HL-60 (cell line): ENCODE measurements around the gene TENM4.

Source experiments
- DNase-seq, 2 experiments: peaks; one replicate each; pipeline ENCODE4 v3.0.0-alpha.2; 2010 to 2020; ENCODE audit warnings: low read depth in 1 of 2, low spot score in 1 of 2
- H3K27ac ChIP-seq: fragments of 250-450 bp; sonication (Bioruptor Pico); replicated peaks from 2 replicates; pipeline ENCODE4 v1.5.1; 2020; ENCODE audit warnings: mild to moderate bottlenecking, moderate library complexity
- H3K27me3 ChIP-seq: fragments of 250-450 bp; sonication (Bioruptor Pico); 2 replicates; pipeline ENCODE4 v1.5.1; 2021; ENCODE audit warnings: mild to moderate bottlenecking, moderate library complexity; ENCODE audit not compliant: insufficient read depth, poor library complexity, severe bottlenecking
- H3K4me3 ChIP-seq: replicated peaks from 2 replicates; pipeline ENCODE4 v1.5.1; 2011; ENCODE audit warnings: mild to moderate bottlenecking, control low read depth, low read length; ENCODE audit not compliant: insufficient read depth
- GABPA ChIP-seq: IDR thresholded peaks from 2 replicates; pipeline ENCODE4 v1.6.1; 2012; ENCODE audit warnings: low read depth
- POLR2AphosphoS5 ChIP-seq: IDR thresholded peaks from 2 replicates; pipeline ENCODE4 v1.6.1; 2012; ENCODE audit warnings: low read depth
- SPI1 ChIP-seq: IDR thresholded peaks from 2 replicates; pipeline ENCODE4 v1.6.1; 2012; ENCODE audit warnings: low read depth, mild to moderate bottlenecking, borderline replicate concordance
- TF ChIP-seq, protein P1 (sequence below): IDR thresholded peaks from 2 replicates; pipeline ENCODE4 v1.6.1; 2012; ENCODE audit warnings: low read depth; ENCODE audit not compliant: insufficient replicate concordance
- TF ChIP-seq, protein P2 (sequence below): IDR thresholded peaks from one replicate; pipeline ENCODE4 v1.5.1; 2011; ENCODE audit warnings: low read length, control low read depth, inconsistent platforms; ENCODE audit not compliant: insufficient read depth

The TENM4 gene

DNA sequence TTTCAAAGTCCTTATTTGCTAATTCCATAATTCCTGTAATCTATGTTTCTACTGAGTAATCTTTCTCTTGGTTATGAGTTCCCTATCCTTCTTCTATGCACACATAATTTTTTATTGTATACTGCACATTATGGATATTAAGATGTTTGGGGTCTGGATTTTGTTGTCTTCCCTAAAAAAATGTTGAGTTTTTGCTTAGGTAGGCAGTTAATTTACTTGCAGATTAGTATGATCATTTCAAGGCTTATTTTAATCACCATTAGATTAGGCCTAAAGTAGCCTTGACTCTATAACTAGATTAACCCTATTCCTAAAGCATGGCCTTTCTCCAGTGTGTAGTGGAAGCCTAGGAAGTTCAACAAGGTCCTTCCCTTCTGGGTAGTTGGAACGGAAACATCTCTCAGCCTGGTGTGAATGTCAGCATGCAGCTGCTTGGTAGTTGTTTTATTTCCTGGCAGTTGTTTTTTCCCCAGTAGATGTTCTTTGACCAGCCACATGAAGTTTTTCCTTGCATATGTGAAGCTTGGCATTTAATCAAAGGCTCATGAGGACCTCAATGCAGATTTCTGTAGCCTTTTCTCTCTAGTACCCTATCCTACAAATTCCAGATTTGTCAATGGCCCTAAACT lies 446.9 kb downstream of the TENM4 start:
- peaks cover 9% of the 10 kb centered on the region for H3K27me3 ChIP-seq
- TF ChIP-seq, protein P1, sequence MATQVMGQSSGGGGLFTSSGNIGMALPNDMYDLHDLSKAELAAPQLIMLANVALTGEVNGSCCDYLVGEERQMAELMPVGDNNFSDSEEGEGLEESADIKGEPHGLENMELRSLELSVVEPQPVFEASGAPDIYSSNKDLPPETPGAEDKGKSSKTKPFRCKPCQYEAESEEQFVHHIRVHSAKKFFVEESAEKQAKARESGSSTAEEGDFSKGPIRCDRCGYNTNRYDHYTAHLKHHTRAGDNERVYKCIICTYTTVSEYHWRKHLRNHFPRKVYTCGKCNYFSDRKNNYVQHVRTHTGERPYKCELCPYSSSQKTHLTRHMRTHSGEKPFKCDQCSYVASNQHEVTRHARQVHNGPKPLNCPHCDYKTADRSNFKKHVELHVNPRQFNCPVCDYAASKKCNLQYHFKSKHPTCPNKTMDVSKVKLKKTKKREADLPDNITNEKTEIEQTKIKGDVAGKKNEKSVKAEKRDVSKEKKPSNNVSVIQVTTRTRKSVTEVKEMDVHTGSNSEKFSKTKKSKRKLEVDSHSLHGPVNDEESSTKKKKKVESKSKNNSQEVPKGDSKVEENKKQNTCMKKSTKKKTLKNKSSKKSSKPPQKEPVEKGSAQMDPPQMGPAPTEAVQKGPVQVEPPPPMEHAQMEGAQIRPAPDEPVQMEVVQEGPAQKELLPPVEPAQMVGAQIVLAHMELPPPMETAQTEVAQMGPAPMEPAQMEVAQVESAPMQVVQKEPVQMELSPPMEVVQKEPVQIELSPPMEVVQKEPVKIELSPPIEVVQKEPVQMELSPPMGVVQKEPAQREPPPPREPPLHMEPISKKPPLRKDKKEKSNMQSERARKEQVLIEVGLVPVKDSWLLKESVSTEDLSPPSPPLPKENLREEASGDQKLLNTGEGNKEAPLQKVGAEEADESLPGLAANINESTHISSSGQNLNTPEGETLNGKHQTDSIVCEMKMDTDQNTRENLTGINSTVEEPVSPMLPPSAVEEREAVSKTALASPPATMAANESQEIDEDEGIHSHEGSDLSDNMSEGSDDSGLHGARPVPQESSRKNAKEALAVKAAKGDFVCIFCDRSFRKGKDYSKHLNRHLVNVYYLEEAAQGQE = no peak
- TF ChIP-seq GABPA (no peak), POLR2AphosphoS5 (no peak), SPI1 (no peak)
- TF ChIP-seq, protein P2, sequence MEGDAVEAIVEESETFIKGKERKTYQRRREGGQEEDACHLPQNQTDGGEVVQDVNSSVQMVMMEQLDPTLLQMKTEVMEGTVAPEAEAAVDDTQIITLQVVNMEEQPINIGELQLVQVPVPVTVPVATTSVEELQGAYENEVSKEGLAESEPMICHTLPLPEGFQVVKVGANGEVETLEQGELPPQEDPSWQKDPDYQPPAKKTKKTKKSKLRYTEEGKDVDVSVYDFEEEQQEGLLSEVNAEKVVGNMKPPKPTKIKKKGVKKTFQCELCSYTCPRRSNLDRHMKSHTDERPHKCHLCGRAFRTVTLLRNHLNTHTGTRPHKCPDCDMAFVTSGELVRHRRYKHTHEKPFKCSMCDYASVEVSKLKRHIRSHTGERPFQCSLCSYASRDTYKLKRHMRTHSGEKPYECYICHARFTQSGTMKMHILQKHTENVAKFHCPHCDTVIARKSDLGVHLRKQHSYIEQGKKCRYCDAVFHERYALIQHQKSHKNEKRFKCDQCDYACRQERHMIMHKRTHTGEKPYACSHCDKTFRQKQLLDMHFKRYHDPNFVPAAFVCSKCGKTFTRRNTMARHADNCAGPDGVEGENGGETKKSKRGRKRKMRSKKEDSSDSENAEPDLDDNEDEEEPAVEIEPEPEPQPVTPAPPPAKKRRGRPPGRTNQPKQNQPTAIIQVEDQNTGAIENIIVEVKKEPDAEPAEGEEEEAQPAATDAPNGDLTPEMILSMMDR = no peak
- no peak overlapping the region for H3K27ac ChIP-seq
- H3K4me3 ChIP-seq = no peak overlapping the region
- no peak for DNase-seq

DNA sequence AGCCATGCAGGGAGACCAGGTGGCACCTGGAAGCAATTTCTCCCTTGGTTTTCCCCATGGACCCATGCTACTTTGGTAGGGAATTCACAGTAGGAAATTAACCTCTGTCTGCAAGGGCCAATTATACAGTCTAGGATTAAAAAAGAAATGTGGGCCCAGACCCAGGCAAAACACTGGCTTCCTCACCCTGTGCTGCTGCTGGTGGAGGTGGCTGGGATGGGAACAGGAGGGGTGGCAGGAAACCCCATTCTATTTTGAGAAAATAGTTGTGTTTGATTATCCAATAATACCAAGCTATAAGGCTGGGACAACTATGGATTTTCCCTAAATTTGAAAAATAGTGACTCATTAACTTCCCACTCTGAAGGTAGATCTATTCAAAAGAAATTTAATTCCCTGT lies 449.1 kb downstream of the TENM4 start:
- no peak for DNase-seq
- Histone ChIP-seq H3K27me3 (peaks cover 9% of the 10 kb centered on the region), H3K4me3 (no peak overlapping the region), H3K27ac (no peak overlapping the region)
- TF ChIP-seq SPI1 (no peak), POLR2AphosphoS5 (no peak), GABPA (no peak)
- TF ChIP-seq, protein P2 = no peak
- TF ChIP-seq, protein P1 = no peak

DNA sequence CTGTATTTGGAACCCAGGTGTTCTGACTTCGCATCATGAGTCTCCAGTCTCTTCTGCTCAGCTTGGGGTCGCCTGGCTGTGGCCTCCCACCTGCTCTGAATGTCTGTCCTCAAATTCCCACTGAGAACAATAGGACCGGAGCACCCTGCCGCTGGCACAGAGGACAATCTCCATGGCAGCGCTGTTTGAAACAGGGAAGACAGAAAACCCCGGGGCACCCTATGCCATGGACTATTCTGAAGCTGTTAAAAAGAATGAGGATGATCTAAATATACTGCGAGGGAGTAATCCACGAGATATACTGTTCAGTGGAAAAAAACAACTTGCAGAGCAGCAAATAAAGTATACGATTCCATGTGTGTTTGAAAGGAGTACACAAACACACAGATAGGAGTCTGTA lies 450.6 kb downstream of the TENM4 start:
- TF ChIP-seq GABPA (no peak), POLR2AphosphoS5 (no peak), SPI1 (no peak)
- TF ChIP-seq, protein P2 = no peak
- TF ChIP-seq, protein P1 = no peak
- H3K27me3 ChIP-seq = peaks cover 9% of the 10 kb centered on the region

More for the DNA sequence above, 450.6 kb downstream of the TENM4 start:
- no peak overlapping the region for H3K27ac ChIP-seq
- DNase-seq = no peak
- no peak overlapping the region for H3K4me3 ChIP-seq
